GM19397 (cell line): ENCODE results near the gene PRR27.
"Not testable (repeated sequence)": the region's sequence is repeated elsewhere in the genome, so short reads cannot be mapped to it uniquely, and the experiment has no call there.

ENCODE experiments used
- ATAC-seq: cut with Tn5 transposase; IDR thresholded peaks from one replicate; pipeline ENCODE4 v1.9.1; 2021; ENCODE audit warnings: mild to moderate bottlenecking, moderate library complexity; ENCODE audit not compliant: unreplicated experiment

PRR27 gene

DNA sequence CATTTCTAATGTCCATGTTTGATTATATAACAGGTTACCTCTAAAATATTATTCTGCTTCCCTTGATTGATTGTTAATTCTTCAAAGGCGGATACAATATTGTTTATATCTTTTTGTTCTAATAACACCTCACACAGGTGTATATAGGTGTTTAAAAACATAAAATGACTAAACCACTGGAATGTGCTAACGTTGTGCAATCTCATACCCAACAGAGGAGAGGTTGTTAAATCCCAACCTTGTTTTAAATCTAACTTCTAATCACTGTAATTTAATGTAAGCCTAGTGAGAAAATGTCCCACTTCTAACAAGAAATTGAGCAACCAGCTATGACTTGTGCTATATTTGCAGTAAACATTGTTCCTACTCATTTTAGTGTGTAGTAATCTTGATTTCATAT lies 42.8 kb downstream of the PRR27 start:
- no peak for ATAC-seq

DNA sequence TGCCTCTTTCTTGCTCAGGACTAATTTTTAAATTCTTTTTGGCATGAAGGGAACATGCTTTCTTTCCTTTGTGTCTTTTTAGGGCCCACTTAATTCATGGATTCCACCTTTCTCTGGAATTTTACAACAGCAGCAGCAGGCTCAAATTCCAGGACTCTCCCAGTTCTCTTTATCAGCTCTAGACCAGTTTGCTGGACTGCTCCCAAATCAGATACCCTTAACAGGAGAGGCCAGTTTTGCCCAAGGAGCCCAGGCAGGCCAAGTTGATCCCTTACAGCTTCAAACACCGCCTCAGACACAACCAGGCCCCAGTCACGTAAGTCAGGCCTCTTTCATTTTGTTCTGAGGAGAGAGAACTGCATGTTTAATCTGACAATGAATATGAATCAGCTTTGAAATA lies 43.8 kb downstream of the PRR27 start:
- ATAC-seq: no peak

DNA sequence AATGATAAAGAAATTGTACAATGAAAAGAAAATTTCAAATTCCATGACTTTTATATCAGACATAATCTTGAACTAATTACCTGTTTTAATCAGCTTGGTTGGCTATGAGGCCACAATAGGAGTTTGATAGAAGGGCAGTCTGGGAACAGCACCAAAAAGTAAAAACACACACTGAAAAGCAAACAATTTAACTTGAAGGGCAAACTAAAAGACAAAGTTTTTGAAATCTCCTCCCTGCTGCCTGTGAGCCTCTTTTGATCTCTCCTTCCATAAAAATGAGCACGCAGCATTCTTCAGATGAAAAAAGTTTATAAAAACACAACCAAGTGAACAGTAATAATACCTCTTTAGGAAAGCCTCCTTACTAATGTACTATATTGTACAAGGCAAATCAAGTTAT lies 49.6 kb downstream of the PRR27 start:
- no peak for ATAC-seq

DNA sequence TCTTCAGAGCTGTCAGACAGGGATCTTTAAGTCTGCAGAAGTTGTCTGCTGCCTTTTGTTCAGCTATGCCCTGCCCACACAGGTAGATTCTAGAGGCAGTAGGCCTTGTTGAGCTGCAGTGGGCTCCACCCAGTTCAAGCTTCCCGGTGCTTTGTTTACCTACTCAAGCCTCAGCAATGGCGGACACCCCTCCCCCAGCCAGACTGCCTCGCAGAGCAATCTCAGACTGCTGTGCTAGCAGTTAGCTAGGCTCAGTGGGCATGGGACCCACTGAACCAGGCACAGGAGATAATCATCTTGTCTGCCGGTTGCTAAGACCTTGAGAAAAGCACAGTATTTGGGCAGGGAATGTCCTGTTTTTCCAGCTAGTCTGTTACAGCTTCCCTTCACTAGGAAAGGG lies 58.7 kb downstream of the PRR27 start:
- not testable (repeated sequence) for ATAC-seq
